GM12872 (cell line): ENCODE results near the gene ANKRD10.

ENCODE experiments used
- CTCF ChIP-seq: IDR thresholded peaks from 3 replicates; pipeline ENCODE4 v1.5.1; 2011; ENCODE audit warnings: low read depth, mild to moderate bottlenecking, low read length, moderate library complexity; ENCODE audit not compliant: insufficient read depth

The ANKRD10 gene

DNA sequence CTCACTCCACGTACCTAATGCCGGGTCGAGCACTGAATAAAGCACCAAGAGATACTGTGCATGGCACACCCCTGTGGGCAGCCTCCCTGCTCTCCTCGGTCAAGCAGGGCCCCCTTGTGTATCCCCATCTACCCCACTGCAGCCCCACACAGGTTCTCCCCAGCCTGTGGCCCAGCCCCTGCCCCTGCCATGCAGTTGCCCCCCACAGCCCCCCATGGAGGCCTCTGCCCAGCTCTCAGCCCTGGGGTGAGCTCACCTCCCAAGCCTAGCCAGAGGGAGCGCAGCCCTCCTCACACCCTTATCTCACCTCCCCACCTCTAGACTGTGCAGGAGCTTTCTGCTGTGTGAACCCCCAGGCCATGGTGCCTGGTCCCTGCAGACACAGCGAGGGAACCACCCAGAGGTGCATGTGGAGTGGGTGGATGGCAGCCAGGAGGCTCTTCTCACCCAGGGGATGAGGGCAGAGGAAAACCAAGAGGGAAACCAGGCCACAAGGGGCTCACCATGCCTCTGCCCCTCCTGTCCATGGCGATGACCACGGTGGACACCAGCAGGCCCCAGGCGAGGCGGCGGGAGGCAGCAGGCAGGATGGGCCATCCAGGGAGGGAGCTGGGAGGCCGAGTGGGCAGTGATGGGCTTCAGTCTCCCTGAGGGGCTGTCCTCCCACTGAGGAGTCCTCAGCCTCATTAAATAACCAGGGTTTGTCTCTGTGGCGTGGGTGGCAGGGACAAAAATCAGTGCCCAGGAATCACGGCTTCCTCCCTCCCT is 83.2 kb downstream of the ANKRD10 start:
- TF ChIP-seq CTCF: no peak

DNA sequence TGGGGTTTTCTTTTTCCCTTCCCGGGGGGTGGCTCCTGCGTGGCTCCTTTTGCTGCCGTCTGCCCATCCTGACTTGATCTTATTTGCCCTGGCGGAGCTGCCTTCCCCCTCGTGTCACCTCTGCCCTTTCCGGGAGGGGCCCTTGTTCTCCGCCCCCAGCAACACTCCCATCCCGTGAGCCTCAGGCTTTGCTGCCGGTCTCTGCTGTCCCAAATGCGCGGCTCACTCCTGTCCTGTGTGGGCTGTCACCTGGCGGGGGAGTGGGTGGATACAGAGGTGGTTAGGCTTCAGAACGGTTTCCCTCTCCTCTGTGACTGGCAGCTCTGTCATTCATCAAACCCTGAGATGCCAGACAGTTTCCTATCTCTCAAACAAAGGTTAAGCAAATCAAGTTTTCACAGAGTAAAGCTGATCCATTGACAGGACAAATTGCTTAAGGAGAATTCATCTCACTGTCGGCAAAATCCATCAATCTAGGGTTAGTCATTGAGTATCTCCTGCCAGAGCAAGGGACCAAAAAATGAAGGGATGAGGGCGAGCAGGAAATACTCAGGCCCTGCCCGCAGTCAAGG is 84.0 kb downstream of the ANKRD10 start:
- TF ChIP-seq CTCF: no peak

DNA sequence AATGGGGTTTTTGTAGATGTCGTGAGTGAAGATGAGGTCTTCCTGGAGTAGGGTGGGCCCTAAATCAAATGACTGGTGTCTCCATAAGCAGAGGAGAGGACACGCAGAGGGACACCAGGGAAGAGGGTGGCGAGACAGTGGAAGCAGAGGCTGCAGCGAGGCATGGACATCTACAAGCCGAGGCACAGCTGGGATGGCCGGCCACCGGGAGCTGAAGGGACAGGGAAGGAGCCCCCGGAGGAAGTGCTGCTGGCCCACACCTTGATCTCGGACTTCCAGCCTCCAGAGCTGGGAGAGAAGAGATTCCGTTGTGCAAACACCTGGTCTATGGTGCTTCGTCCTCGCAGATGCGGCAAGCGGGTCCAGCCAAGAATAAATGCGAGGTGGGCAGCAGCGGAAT is 84.5 kb downstream of the ANKRD10 start:
- TF ChIP-seq CTCF: no peak

GRCh38 chr13:110829486-110829885 is 85.4 kb downstream of the ANKRD10 start:
- no peak for TF ChIP-seq CTCF

DNA sequence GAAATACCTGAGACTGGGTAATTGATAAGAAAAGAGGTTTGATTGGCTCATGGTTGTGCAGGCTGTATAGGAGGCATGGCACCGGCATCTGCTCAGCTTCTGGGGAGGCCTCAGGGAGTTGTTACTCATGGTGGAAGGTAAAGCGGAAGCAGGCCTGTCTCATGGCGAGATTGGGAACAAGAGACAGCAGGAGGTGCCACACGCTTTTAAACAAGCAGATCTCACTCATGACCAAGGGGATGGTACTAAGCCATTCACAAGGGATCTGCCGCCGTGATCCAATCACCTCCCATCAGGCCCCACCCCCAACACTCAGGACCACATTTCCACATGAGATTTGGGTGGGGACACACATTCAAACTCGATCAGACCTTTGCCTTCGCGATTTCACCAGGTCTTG is 86.2 kb downstream of the ANKRD10 start:
- no peak for TF ChIP-seq CTCF
